Neural cell (in vitro differentiated cells): Measurements from ENCODE around the gene HDAC10. TPM values are rescaled to one million over a fixed set of nuclear protein-coding genes. Genes with fewer than 3 reads are reported as not detected.

ENCODE experiments used
- H2AFZ ChIP-seq: fragments of 200-600, 300-800 bp; sonication (generic), shearing (Covaris generic); 2 replicates; pipeline ENCODE4 v1.6.0; 2014; ENCODE audit warnings: low read depth, mild to moderate bottlenecking, antibody characterized with exemption, low read length, moderate library complexity
- H3F3A ChIP-seq: fragments of 200-600 bp; shearing (Covaris generic); 2 replicates; pipeline ENCODE4 v1.6.1; 2016; ENCODE audit warnings: mild to moderate bottlenecking, moderate library complexity, mixed read lengths, antibody characterized with exemption, low read length; ENCODE audit not compliant: insufficient read depth, poor library complexity, severe bottlenecking
- H3K27ac ChIP-seq: fragments of 200-600, 300-800 bp; sonication (generic), shearing (Covaris generic); 2 replicates; pipeline ENCODE4 v1.5.1; 2014; ENCODE audit warnings: mild to moderate bottlenecking, low read length, moderate library complexity
- H3K27me3 ChIP-seq: fragments of 300-800, 200-600 bp; sonication (generic), shearing (Covaris generic); 2 replicates; pipeline ENCODE4 v1.6.0; 2014; ENCODE audit warnings: mild to moderate bottlenecking, low read depth, low read length, moderate library complexity; ENCODE audit not compliant: insufficient read depth
- H3K36me3 ChIP-seq: fragments of 300-800, 200-600 bp; sonication (generic), shearing (Covaris generic); 2 replicates; pipeline ENCODE4 v1.5.1; 2014; ENCODE audit warnings: mild to moderate bottlenecking, antibody characterized with exemption, low read length, moderate library complexity; ENCODE audit not compliant: insufficient read depth
- H3K4me2 ChIP-seq: fragments of 300-800, 200-600 bp; sonication (generic), shearing (Covaris generic); 2 replicates; pipeline ENCODE4 v1.6.0; 2014; ENCODE audit warnings: mild to moderate bottlenecking, low read length
- H3K4me3 ChIP-seq: fragments of 300-800, 200-600 bp; sonication (generic), shearing (Covaris generic); 2 replicates; pipeline ENCODE4 v1.5.1; 2014; ENCODE audit warnings: mild to moderate bottlenecking, low read length, moderate library complexity
- H3K79me2 ChIP-seq: fragments of 200-600 bp; shearing (Covaris generic); replicated peaks from 2 replicates; pipeline ENCODE4 v1.6.0; 2014; ENCODE audit warnings: mild to moderate bottlenecking, low read length, moderate library complexity; ENCODE audit not compliant: insufficient read depth
- H3K9ac ChIP-seq: fragments of 300-800, 200-600 bp; sonication (generic), shearing (Covaris generic); 2 replicates; pipeline ENCODE4 v1.6.1; 2016; ENCODE audit warnings: mild to moderate bottlenecking, low read length, mixed read lengths
- H3K9me2 ChIP-seq: fragments of 200-600 bp; shearing (Covaris generic); 2 replicates; pipeline ENCODE4 v1.6.1; 2016; ENCODE audit warnings: mild to moderate bottlenecking, low read length, mixed read lengths; ENCODE audit not compliant: insufficient read depth
- H3K9me3 ChIP-seq: fragments of 200-600, 300-800 bp; sonication (generic), shearing (Covaris generic); 2 replicates; pipeline ENCODE4 v1.6.1; 2016; ENCODE audit warnings: mild to moderate bottlenecking, mixed run types, low read length, moderate library complexity, mixed read lengths
- H4K20me1 ChIP-seq: fragments of 200-600 bp; shearing (Covaris generic); 2 replicates; pipeline ENCODE4 v1.6.1; 2016; ENCODE audit warnings: mild to moderate bottlenecking, mixed run types; ENCODE audit not compliant: insufficient read depth
- EP300 ChIP-seq: fragments of 450-650 bp; conservative IDR thresholded peaks from 2 replicates; pipeline ENCODE4 v1.6.1; 2014; ENCODE audit warnings: antibody characterized with exemption, mild to moderate bottlenecking, moderate library complexity; ENCODE audit not compliant: poor library complexity, severe bottlenecking
- EZH2 ChIP-seq: fragments of 200-600, 300-800 bp; shearing (Covaris generic), sonication (generic); IDR thresholded peaks from 2 replicates; pipeline ENCODE4 v1.6.1; 2014; ENCODE audit warnings: antibody characterized with exemption, low read length, borderline replicate concordance, mild to moderate bottlenecking; ENCODE audit not compliant: insufficient read depth, poor library complexity, severe bottlenecking
- MXI1 ChIP-seq: fragments of 450-650 bp; conservative IDR thresholded peaks from 2 replicates; pipeline ENCODE4 v1.6.1; 2014; ENCODE audit warnings: antibody characterized with exemption, mild to moderate bottlenecking; ENCODE audit not compliant: poor library complexity, severe bottlenecking
- POLR2AphosphoS5 ChIP-seq: IDR thresholded peaks from 2 replicates; pipeline ENCODE4 v1.6.1; 2012
- RAD21 ChIP-seq: fragments of 450-650 bp; conservative IDR thresholded peaks from 2 replicates; pipeline ENCODE4 v1.6.1; 2014; ENCODE audit warnings: antibody characterized with exemption, mild to moderate bottlenecking, moderate library complexity
- SMC3 ChIP-seq: fragments of 450-650 bp; conservative IDR thresholded peaks from 2 replicates; pipeline ENCODE4 v1.6.1; 2014; ENCODE audit warnings: antibody characterized with exemption, mild to moderate bottlenecking, moderate library complexity; ENCODE audit not compliant: poor library complexity
- polyA plus RNA-seq: library from polyadenylated mRNA; depleted of rRNA; stranded (reverse); fragments of >200 nt; gene quantifications from 2 replicates; pipeline ENCODE4 v1.2.3, GENCODE V29; 2014
- TF ChIP-seq, protein P1 (sequence below): IDR thresholded peaks from 2 replicates; pipeline ENCODE4 v1.6.1; 2012; ENCODE audit warnings: borderline replicate concordance
- TF ChIP-seq, protein P2 (sequence below): fragments of 450-650 bp; IDR thresholded peaks from 2 replicates; pipeline ENCODE4 v1.5.1; 2014; ENCODE audit warnings: antibody characterized with exemption, mild to moderate bottlenecking, moderate library complexity; ENCODE audit not compliant: poor library complexity, severe bottlenecking

HDAC10 gene
- polyA plus RNA-seq, 1 donor from 2014 or later: 39.1 TPM

DNA sequence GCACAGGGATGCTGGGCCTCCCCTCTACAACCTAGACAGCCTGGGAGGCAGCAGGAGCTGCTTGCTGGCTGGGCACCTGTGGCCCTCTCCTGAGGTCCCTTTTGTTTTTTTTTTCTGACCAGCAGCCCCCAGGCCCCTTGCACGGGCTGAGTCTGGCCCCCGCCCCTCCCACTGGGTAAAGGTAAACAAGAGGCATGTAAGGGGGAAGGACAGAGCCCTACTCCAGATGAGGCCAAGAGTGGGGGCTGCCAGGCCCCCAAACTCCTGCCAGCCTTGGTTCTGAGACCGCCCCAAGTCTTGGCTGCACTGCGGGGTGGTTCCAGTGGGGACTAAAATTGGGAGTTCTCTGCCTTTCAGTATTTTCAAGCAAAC, 47.2 kb upstream of the HDAC10 start:
- Histone ChIP-seq H4K20me1 (peaks cover 13% of the 10 kb centered on the region), H3K9me2 (no peaks in the 10 kb centered on the region), H3K79me2 (peaks cover 55% of the 10 kb centered on the region), H3K27me3 (no peaks in the 10 kb centered on the region), H3K27ac (no peak overlapping the region), H2AFZ (no peak overlapping the region), H3F3A (no peaks in the 10 kb centered on the region), H3K36me3 (no peaks in the 10 kb centered on the region), H3K9me3 (no peaks in the 10 kb centered on the region), H3K4me3 (no peak overlapping the region), H3K9ac (no peak overlapping the region), H3K4me2 (no peak overlapping the region)
- TF ChIP-seq, protein P1, sequence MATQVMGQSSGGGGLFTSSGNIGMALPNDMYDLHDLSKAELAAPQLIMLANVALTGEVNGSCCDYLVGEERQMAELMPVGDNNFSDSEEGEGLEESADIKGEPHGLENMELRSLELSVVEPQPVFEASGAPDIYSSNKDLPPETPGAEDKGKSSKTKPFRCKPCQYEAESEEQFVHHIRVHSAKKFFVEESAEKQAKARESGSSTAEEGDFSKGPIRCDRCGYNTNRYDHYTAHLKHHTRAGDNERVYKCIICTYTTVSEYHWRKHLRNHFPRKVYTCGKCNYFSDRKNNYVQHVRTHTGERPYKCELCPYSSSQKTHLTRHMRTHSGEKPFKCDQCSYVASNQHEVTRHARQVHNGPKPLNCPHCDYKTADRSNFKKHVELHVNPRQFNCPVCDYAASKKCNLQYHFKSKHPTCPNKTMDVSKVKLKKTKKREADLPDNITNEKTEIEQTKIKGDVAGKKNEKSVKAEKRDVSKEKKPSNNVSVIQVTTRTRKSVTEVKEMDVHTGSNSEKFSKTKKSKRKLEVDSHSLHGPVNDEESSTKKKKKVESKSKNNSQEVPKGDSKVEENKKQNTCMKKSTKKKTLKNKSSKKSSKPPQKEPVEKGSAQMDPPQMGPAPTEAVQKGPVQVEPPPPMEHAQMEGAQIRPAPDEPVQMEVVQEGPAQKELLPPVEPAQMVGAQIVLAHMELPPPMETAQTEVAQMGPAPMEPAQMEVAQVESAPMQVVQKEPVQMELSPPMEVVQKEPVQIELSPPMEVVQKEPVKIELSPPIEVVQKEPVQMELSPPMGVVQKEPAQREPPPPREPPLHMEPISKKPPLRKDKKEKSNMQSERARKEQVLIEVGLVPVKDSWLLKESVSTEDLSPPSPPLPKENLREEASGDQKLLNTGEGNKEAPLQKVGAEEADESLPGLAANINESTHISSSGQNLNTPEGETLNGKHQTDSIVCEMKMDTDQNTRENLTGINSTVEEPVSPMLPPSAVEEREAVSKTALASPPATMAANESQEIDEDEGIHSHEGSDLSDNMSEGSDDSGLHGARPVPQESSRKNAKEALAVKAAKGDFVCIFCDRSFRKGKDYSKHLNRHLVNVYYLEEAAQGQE: no peak
- TF ChIP-seq POLR2AphosphoS5 (no peak), RAD21 (no peak), EZH2 (no peak), MXI1 (no peak), SMC3 (no peak), EP300 (no peak)
- TF ChIP-seq, protein P2, sequence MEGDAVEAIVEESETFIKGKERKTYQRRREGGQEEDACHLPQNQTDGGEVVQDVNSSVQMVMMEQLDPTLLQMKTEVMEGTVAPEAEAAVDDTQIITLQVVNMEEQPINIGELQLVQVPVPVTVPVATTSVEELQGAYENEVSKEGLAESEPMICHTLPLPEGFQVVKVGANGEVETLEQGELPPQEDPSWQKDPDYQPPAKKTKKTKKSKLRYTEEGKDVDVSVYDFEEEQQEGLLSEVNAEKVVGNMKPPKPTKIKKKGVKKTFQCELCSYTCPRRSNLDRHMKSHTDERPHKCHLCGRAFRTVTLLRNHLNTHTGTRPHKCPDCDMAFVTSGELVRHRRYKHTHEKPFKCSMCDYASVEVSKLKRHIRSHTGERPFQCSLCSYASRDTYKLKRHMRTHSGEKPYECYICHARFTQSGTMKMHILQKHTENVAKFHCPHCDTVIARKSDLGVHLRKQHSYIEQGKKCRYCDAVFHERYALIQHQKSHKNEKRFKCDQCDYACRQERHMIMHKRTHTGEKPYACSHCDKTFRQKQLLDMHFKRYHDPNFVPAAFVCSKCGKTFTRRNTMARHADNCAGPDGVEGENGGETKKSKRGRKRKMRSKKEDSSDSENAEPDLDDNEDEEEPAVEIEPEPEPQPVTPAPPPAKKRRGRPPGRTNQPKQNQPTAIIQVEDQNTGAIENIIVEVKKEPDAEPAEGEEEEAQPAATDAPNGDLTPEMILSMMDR: no peak

DNA sequence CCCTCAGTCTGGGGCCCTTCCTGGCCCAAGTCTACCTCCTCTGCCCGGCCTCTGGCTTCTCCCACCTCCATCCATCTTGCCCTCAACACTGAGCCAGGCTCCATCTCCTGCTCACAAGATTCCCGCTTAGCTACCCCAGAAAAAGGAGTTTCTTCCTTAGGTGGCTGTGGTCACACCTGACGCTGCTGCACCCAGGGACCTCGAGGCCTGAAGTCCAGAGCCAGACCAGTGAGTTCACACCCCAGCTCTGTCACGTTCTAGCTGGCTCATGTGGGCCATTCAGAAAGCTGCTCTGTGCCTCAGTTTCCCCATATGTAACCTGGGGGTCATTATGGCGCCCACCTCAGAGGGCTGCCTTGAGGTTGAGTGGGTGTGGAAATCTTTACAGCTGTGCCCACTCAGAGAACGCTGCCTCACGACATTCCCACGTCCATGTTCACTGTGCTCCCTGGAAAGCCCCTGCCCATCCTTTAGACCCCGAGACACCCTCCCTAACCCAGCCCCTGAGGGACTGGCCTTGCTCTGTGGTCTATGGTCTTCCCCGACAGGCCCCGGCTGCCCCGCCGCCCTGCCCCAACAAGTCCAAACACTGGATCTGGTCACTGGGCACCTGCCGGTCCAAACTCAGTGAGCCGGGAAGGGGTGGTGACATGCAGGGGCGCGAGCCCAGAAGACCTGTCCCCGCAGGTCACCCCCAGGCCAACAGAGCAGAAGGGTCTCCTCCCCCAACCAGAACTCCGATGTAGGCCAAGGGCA, 46.6 kb upstream of the HDAC10 start:
- H3K4me3 ChIP-seq: no peak overlapping the region
- H3K9me3 ChIP-seq: no peaks in the 10 kb centered on the region
- no peak for TF ChIP-seq MXI1
- TF ChIP-seq SMC3: no peak
- no peak for TF ChIP-seq EZH2
- H3K27me3 ChIP-seq: no peaks in the 10 kb centered on the region
- H3F3A ChIP-seq: no peaks in the 10 kb centered on the region
- no peak overlapping the region for H3K27ac ChIP-seq
- H3K79me2 ChIP-seq: peaks cover 53% of the 10 kb centered on the region
- H3K9me2 ChIP-seq: no peaks in the 10 kb centered on the region
- H3K4me2 ChIP-seq: no peak overlapping the region
- H4K20me1 ChIP-seq: peaks cover 10% of the 10 kb centered on the region
- H3K9ac ChIP-seq: no peak overlapping the region
- H3K36me3 ChIP-seq: no peaks in the 10 kb centered on the region
- no peak overlapping the region for H2AFZ ChIP-seq
